Umbilical cord (tissue), 2 donors: ENCODE results near the gene ENTPD5. TPM values are rescaled to one million over a fixed set of nuclear protein-coding genes. Genes with fewer than 3 reads are reported as not detected.
"Not testable (repeated sequence)": the region's sequence is repeated elsewhere in the genome, so short reads cannot be mapped to it uniquely, and the experiment has no call there.

Experiments used
- DNase-seq: peaks from one replicate; pipeline ENCODE4 v3.0.0-alpha.2; 2015; ENCODE audit warnings: low spot score
- total RNA-seq: library from RNA; depleted of rRNA; stranded (reverse); fragments of >200 nt; gene quantifications from one replicate; pipeline ENCODE4 v1.2.3, GENCODE V29; 2014; ENCODE audit warnings: low replicate concordance; ENCODE audit not compliant: insufficient read depth

ENTPD5 gene
- total RNA-seq, 1 donor from 2014 or later, result 9.6 TPM

DNA sequence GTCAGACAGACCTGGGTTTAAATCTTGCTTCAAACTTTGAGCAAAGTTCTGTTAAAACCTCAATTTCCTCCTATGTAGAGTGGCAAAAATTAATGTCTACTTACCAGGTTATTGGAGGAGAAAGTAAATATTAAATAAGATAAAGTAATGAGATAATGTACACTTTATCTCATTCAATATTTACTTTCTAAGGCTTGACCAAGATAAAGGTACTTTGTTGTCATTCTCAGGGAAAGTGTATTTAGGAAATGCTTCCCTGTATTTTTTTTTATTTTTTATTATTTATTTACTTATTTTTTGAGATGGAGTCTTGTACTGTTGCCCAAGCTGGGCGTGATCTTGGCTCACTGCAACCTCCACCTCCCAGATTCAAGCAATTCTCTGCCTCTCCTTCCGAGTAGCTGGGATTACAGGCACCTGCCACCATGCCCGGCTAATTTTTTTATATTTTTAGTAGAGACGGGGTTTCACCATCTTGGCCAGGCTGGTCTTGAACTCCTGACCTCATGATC, 73.9 kb downstream of the ENTPD5 start:
- DNase-seq, result no peak

DNA sequence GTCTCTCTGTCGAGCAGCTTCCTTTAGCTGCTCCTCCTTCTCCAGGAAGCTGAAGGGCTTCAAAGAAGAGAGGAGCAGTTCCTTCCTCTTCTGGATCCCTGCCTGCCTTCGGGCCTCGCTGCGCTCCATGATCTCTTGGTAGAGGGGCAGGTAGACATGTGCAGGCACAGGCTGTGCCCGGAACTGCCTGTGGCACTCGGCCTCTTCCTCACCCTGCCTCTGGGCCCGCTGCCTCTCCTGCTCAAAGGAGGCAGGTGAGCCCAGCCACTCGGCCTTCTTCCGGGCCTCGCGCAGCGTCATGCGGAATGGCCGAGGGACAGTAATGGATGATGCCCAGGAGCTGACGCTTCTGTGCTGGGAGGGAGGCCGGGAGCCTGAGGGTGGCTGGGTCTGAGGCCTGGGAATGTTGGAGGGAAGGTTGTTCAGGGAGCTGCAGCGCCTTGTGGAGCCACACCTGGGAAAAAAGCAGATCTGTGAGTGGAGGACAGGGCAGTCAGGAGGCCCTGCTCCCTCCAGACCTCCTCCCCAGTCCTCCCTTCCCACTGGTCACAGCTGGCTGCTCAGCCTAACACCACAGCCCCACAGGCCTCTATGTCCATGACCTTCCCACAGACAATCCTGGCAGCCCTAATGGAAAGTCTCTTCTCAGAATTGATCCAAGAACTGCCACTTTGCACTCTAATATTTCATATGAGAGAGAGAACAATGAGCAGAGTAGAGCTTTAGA, 74.5 kb downstream of the ENTPD5 start:
- DNase-seq, result no peak

DNA sequence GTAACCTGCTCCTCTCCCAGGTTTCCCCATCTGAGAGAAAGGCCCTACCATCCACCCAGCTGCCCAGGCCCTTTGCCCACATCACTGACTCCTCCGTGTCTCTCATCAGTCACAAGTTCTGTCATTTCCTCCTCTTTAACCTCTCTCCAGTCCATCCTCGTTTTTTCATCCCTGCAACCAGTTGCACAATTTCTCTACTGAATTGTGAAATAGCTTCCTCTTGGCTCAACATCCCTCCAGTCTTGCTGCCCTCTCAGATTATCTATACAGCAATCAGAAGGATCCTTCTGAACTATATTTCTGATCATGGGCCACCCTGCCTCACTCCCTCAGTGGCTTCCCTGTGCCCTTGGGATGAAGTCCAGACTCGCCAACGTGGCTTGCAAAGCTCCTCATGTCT, 76.0 kb downstream of the ENTPD5 start:
- peak; percentile 57 for DNase-seq

DNA sequence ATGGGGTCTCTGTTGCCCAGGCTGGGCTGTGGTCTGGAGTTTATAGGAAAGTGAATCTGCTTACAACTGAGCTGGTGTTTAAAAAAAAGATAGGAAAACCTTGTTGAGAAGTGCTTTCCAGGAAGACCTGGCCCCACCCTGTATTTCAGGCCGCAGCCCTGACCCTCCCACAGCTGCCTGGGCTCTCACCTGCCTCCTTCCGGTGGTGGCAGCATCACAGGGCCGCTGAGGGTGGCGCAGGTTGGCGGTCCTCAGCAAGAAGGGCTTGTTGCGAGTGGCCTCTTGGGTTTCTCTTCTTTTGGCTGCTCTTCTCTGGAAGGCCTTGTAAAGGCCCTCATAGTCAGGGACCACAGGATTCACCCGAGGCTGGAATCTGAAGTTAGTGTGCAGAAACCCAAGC, 76.9 kb downstream of the ENTPD5 start:
- no peak for DNase-seq

DNA sequence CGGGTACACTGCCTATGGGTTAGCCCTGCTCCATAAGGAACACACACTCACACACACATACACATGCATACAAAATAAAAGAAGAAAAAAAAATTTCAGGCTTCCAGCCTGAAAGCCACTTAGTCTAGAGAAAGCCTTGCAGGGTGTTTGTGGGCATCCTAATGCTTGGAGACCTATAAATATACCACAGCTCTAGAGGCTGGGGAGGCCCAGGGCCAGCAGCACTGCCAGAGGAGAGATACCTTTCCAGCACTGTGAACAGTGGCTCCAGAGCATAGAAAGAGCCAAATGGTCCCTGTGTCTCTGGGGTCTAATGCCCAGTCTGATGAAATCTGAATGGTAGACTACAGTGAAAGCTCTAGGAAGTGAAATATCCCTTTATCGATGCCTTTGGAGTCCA, 82.1 kb downstream of the ENTPD5 start:
- DNase-seq, result no peak

DNA sequence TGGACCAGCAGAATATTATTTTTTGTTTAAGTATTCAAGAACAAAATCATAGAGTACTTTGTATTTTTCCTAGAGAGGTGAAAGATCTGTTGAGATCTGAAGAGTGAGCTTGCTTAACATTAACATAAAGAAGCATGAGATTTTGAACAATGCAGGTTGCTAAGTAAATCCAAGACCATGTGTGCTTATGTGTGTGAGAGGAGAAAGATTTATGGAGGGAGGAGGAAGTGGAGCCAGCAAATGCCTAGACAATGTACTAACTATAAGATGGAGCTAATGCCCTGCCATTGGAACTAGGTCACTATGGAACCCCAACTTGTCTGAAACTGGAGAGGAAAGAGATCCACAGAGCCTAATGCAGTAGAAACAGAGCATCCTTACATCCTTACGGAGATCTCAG, 82.5 kb downstream of the ENTPD5 start:
- no peak for DNase-seq

DNA sequence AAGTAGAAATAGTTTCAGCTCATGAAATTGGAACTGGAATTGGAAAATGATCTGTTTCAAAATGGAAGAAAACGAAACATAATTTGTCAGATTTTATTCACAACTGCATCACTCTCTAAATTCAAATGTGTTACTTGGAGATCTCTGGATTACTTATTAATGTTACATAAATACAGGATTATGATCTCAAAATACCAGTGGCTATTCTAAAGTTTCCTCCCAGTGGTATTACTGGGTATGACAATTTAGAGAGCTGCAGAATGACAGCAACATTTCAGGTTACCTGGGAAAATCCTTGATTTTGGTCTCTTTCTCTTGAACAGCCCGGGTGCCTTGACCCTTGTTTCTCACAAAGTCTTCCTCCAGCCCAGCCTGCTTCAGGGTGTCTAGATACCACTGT, 83.4 kb downstream of the ENTPD5 start:
- DNase-seq, result no peak

DNA sequence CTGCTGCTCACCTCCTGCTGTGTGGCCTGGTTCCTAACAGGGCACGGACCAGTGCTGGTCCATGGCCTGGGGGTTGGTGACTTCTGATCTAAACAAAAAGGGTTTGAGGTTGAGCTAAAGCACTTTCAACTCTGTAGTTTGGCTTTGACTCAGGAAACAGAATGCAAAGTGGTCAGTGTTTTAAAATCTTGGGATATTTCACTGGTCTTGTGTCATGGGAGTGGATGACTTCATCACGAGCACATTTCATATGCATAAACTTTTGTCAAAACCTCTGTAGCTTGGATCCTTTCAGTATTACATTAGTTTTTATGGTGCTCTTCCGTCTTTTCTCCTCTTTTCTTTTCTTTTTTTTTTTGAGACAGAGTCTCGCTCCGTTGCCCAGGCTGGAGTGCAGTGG, 94.8 kb downstream of the ENTPD5 start:
- no peak for DNase-seq

DNA sequence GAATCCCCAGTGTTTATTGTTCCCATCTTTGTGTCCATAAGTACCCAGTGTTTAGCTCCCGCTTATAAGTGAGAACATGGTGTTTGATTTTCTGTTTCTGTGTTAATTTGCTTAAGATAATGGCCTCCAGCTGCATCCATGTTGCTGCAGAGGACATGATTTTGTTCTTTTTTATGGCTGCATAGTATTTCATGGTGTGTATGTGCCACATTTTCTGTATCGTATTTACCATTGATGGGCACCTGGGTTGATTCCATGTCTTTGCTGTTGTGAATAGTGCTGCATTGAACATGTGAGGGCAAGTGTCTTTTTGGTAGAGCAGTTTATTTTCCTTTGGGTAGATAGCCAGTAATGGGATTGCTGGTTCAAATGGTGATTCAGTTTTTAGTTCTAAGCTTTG, 99.6 kb downstream of the ENTPD5 start:
- not testable (repeated sequence) for DNase-seq

DNA sequence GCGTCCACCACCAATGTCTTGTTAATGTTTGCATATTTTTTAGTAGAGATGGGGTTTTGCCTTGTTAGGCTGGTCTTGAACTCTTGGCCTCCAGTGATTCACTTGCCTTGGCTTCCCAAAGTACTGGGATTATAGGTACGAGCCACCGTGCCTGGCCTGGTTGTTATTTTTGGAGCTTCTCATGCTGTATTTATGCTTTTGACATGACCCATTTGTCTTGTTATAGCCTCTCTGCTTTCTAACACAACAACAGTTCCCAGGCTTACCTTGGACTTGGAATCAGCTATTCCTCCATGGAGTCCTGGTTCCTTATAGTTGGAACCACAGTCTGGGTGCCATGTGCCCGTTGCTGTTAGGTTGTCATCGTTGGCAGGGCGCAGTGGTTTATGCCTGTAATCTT, 102.8 kb downstream of the ENTPD5 start:
- no peak for DNase-seq

DNA sequence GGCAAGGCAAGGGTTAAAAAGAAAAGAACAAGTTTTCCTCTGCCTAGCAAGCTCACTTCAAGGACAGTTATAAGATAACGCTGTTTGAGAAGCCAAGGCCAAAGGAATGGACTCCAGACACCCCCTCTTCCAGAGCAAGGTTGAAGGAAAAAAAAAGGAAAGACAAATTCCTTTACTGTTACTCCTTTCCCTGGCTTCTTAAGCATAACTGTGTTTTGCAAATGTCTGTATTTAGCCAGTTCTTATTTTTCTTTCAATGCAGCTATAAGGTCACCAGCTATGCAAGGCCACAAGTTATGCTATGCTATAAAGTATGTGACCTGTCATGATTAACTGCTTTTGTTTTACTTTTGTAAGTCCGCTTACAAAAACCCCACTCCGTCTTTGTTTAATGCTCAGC, 105.8 kb downstream of the ENTPD5 start:
- DNase-seq, result no peak

DNA sequence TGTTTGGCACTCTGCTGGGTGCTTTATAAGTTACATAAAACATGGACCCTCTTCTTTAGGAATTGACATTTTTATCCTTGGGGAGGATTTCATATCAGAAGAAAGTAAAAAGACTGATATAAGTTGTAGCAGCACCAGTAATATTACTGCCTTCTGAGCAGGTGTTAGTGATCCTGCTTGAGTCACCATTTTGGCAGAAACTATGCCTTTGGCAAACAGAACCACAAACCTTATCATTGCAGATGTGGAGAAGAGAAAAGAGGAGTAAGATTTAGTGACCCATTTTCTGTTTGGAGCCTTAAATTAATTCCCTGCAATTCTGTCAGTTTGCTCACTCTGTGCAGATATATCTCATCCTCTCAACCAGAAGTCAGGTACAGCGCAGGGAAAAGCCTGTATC, 109.4 kb downstream of the ENTPD5 start:
- DNase-seq, result no peak

Other genes with a start within 250 kb of the ENTPD5 start
- gene PTGR2, start 167.5 kb downstream of the ENTPD5 start, total RNA-seq, result 16.1 TPM
- gene ZNF410, start 132.4 kb downstream of the ENTPD5 start, total RNA-seq, result 71.5 TPM
- 8.4 TPM for gene FAM161B, start 69.2 kb downstream of the ENTPD5 start, total RNA-seq
- 17.1 TPM for gene COQ6, start 69.0 kb downstream of the ENTPD5 start, total RNA-seq
- gene BBOF1, start 61 bp upstream of the ENTPD5 start, total RNA-seq, result 10.1 TPM
- 36.4 TPM for gene ALDH6A1, start 65.2 kb upstream of the ENTPD5 start, total RNA-seq
- gene LIN52, start 65.7 kb upstream of the ENTPD5 start, total RNA-seq, result 17.1 TPM
- gene VSX2, start 220.2 kb upstream of the ENTPD5 start, total RNA-seq, result 1.9 TPM